ENCODE measurements around the gene CMTM3.
"Not testable (repeated sequence)": the region's sequence is repeated elsewhere in the genome, so short reads cannot be mapped to it uniquely, and the experiment has no call there.

The CMTM3 gene

GRCh38 chr16:66581246-66581952 is 23.1 kb upstream of the CMTM3 start:
- in situ Hi-C loops (cut with MboI; ENCODE audit: low sequenced_read_pairs), result no loop called here

GRCh38 chr16:66585481-66586239 is 18.8 kb upstream of the CMTM3 start:
- in situ Hi-C loops (cut with MboI; ENCODE audit: low sequenced_read_pairs), result no loop called here

DNA sequence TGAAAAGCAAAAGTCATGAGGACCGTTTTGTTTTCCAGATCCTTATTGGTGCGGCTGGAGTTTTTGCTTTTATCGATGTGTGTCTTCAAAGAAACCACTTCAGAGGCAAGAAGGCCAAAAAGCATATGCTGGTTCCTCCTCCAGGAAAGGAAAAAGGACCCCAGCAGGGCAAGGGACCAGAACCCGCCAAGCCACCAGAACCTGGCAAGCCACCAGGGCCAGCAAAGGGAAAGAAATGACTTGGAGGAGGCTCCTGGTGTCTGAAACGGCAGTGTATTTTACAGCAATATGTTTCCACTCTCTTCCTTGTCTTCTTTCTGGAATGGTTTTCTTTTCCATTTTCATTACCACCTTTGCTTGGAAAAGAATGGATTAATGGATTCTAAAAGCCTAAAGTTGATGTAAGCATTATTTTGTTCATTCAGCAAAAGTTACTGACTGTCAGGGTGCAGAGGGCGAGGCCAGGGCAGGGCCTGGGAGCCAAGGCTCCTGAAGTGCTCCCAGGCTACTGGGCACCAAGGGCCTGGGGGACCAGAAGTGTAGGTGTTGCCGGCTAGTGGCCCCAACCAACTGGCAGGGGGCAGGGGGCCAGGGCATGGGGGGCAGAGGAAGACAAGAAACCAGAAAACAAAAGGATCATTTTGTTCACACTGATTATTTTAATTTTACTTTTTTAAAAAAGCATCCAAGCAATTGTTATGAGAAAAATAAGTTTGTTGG is 16.5 kb upstream of the CMTM3 start:
- in situ Hi-C loops (cut with MboI; ENCODE audit: low sequenced_read_pairs), result no loop called here

DNA sequence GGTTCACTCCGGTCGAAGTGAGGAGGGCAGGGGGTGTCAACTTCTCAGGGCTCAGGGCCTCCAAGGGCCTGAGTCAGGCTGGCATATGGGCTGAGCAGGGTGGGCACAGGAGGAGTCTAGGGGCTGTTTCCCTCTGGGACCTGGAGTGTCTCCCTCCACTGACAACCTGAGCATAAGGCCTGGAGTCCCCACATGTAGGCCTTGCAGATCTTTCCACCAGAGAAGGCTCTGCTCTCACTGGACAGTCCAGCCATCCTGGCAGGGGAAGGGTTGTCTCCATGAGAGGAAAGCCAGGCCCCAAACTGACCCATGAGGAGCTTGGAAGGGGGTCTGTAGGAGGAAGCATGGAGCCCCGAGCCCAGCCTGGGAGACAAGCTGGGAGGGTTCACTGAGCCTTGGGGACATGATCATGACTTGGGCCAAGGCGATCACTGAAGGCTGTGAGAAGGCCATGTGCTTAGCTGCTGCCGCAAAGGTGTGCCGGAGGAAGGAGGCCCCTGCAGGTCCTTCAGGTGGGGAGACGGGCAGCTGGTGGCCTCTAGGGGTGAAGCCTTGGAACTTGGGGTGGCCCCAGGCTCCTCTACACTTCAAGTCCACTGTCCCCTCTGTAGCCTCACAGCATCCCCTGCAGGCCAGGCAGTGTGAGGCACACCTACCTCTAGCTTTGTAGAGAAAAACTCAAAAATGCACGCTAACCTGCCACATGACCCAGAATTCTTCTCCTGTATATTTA is 15.4 kb upstream of the CMTM3 start:
- in situ Hi-C loops (cut with MboI; ENCODE audit: low sequenced_read_pairs), result no loop called here

DNA sequence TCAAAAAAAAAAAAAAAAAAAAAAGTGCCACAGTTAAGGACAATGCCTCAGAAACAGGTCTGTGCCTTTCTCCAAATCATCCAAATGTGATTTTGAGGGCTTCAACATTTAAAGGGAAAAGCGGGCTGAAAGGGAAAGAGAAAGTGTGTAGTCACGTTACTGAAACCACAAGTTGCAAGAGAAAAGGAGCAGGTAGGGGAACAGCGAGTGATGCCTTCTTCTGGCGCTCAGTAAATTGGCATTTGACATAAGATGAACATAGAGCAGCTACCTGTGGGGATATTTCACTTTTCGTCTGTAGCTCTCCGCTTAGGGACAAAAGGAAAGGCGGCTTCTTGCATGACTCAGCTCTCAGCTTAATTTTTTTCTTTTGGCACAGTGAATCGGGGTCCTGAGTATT is 14.2 kb upstream of the CMTM3 start:
- in situ Hi-C loops (cut with MboI; ENCODE audit: low sequenced_read_pairs), result no loop called here

DNA sequence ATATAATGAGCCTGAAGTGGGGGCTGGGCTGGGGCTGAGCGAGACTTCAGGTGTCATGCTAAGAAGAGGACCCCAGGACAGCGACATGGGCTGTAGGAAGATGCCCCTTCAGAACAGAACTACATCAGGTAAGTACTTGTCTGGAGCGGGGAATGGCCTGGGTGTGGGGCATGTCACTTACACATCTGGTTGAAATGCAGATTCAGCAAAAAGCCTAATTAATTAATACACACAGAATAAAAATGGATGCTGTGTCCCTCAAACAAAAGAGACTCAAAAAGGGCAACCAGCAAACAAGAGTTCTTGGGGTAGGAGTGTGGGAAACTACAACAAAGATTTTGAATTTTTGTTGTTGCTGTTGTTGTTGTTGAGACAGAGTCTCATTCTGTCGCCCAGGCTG is 13.5 kb upstream of the CMTM3 start:
- in situ Hi-C loops (cut with MboI; ENCODE audit: low sequenced_read_pairs), result no loop called here

DNA sequence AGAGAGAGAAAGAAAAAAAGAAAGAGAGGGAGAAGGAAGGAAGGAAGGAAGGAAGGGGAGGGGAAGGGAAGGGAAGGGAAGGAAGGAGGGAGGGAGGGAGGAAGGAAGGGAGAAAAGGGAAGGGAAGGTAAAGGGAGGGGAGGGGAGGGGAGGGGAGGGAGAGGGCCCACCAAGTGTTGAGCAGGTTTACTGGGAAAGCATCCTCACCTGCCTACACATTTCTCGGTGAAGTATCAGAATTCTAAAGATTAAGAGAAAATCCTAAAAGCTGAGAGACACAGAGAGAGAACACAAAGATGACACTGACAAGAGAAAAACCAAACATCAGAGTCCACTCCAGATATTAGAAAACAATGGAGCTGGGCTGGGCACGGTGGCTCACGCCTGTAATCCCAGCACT is 12.3 kb upstream of the CMTM3 start:
- in situ Hi-C loops (cut with MboI; ENCODE audit: low sequenced_read_pairs), result no loop called here

DNA sequence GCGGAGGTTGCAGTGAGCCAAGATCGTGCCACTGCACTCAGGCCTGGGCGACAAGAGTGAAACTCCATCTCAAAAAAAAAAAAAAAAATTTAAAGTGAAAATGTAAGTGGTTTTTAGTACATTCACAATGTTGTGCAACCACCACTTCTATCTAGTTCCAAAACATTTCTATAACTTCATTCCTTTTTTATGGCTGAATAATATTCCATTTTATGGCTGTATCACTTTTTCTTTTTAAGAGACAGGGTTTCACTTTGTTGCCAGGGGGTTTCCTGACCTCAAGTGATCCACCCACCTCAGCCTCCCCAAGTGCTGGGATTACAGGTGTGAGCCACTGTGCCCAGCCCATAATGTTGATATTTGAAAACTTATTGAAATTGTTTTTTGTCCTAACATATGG is 11.7 kb upstream of the CMTM3 start:
- in situ Hi-C loops (cut with MboI; ENCODE audit: low sequenced_read_pairs), result no loop called here

GRCh38 chr16:66594739-66595138 is 9.8 kb upstream of the CMTM3 start:
- in situ Hi-C loops (cut with MboI; ENCODE audit: low sequenced_read_pairs), result no loop called here

DNA sequence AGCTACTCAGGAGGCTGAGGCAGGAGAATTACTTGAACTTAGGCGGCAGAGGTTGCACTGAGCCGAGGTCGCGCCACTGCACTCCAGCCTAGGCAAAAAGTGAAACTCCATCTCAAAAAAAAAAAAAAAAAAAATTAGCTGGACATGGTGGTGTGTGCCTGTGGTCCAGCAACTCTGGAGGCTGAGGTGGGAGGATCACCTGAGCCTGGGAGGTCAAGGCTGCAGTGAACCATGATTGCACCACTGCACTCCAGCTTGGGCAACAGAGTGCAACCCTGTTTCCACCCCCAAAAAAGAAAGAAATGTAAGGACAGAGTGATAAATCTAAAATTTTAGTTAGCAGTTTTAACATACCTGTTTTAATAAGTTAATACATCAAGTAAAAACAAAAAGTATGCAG is 7.9 kb upstream of the CMTM3 start:
- in situ Hi-C loops (cut with MboI; ENCODE audit: low sequenced_read_pairs), result not testable (repeated sequence)

DNA sequence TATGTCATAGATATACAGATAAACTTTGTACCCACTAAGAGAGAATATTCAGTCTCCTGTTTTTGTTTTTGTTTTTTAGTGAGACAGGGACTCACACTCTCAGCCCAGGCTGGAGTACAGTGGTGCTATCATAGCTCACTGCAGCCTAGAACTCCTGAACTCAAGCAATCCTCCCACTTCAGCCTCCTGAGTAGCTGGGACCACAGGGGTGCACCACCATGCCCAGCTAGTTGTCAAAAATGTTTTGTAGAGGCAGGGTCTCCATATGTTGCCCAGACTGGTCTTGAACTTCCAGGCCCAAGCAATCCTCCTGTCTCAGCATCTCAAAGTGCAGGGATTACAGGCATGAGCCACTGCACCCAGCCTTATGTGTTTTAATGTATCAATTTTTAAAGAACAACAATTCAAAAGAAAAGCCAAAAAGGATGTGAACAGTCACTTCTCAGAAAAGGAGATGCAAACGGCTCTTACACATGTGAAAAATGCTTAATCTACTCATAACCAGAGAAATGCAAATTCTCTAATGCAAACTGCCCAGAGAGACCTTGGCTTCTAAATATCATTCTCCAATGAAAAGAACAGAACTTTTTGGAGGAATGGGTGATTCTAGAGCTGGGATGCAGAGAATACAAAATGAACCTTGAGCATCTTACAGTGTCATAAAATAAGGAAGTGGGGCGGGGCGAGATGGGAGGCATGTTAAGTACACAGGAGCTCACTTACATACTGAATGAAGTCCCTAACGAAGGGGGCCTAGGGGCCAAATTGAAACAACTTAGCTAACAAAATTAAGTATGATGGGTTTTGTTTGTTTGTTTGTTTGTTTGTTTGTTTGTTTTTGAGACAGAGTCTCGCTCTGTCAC is 7.3 kb upstream of the CMTM3 start:
- in situ Hi-C loops (cut with MboI; ENCODE audit: low sequenced_read_pairs), result no loop called here

DNA sequence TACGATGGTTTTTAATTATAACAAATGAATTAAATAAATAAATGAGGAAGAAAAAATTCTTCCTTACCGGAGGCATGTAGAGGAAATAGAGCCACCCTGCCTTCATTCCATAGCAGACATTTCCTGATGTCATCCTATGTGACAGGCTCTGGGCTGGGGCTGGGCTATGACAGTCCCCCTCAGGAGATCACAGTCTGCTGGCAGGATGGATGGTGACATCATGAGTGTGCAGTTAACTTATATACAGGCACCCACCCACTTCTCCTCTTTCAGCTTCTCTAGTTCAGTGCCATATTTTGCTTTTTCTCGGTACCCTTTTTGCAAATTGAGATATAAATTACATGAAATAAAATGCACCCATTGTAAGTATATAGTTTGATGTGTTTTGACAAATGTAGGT is 6.4 kb upstream of the CMTM3 start:
- in situ Hi-C loops (cut with MboI; ENCODE audit: low sequenced_read_pairs), result no loop called here

- in situ Hi-C loops (cut with MboI; ENCODE audit: low sequenced_read_pairs), result loop anchor here (10.0 kb wide), 1 partner anchor 195 kb away; no protein-coding TSS in a partner anchor
These were observed 4.8 kb upstream of the CMTM3 start for GRCh38 chr16:66599726-66600125.

- in situ Hi-C loops (cut with MboI; ENCODE audit: low sequenced_read_pairs), result loop anchor here (10.0 kb wide), 1 partner anchor 196 kb away; no protein-coding TSS in a partner anchor
These were observed 4.0 kb upstream of the CMTM3 start for GRCh38 chr16:66600477-66600876.

GRCh38 chr16:66601471-66601870 is 3.0 kb upstream of the CMTM3 start:
- in situ Hi-C loops (cut with MboI; ENCODE audit: low sequenced_read_pairs), result loop anchor here (10.0 kb wide), 1 partner anchor 197 kb away; no protein-coding TSS in a partner anchor

DNA sequence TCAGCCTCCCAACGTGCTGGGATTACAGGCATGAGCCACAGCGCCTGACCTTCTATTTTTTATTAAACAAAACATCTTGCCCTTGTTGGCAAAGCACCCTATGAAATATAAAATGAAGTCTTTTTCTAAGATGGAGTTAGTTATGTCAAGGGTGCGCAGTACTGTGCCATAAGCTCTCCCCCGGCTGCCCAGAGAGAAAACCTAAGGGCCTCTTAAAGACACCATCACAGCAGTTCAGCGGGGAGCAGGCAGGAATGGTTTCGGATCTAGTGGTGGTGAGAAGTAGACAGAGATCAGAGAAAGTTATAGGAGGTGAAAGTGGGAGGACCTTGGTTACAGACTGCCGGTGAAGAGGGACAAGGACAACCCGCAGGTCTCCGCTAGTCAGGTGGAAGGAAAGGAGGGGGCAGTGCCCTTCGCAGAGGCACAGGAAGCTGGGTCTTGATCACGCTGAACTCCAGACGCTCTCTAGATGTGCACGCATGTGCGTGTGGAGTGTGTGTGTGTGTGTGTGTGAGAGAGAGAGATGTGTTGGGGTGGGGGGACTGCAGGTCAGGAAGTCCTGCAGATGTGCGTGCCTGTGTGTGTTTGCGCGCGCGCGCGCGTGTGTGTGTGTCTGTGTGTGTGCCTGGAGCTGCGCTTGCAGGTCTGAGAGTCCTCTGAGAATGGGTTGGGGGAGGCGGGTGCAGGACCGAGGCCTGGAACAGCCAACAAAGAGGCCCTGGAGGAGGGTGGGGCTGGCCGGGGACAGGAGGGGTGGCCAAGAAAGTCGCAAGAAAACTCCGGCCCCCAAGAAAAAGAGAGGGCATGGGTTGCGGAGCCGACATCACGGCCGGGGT is 748 bp upstream of the CMTM3 start:
- in situ Hi-C loops (cut with MboI; ENCODE audit: low sequenced_read_pairs), result loop anchor here (10.0 kb wide), 1 partner anchor 199 kb away; no protein-coding TSS in a partner anchor

GRCh38 chr16:66605177-66605978 is 874 bp downstream of the CMTM3 start:
- in situ Hi-C loops (cut with MboI; ENCODE audit: low sequenced_read_pairs), result loop anchor here (10.0 kb wide), 1 partner anchor 201 kb away; no protein-coding TSS in a partner anchor

Data from HL-60/S4 treated with phorbol 12-myristate 13-acetate at 8.2 ng/mL for 4 days and 3 days (cell line).